SK-N-SH (cell line): ENCODE measurements around the gene USP32.

Experiments
- CHD2 ChIP-seq: fragments of 150-350 bp; IDR thresholded peaks from 2 replicates; pipeline ENCODE4 v1.6.1; 2018; ENCODE audit warnings: low read length; ENCODE audit not compliant: partially characterized antibody
- EP300 ChIP-seq, 2 experiments: IDR thresholded peaks; 2 replicates each; pipeline versions ENCODE4 v1.4.0 to v1.6.1; 2012; ENCODE audit warnings: borderline replicate concordance in 1 of 2, low read depth in 1 of 2, low read length in 1 of 2
- FOXM1 ChIP-seq: IDR thresholded peaks from 2 replicates; pipeline ENCODE4 v1.4.0; 2012; ENCODE audit warnings: low read depth, mild to moderate bottlenecking
- MEF2A ChIP-seq: IDR thresholded peaks from 2 replicates; pipeline ENCODE4 v1.4.0; 2012; ENCODE audit warnings: low read depth, borderline replicate concordance
- NRF1 ChIP-seq: IDR thresholded peaks from 2 replicates; pipeline ENCODE4 v1.6.1; 2012; ENCODE audit warnings: low read depth, mild to moderate bottlenecking, low read length
- POLR2AphosphoS5 ChIP-seq: IDR thresholded peaks from 2 replicates; pipeline ENCODE4 v1.6.1; 2012; ENCODE audit warnings: low read depth, low read length
- RAD21 ChIP-seq: IDR thresholded peaks from 2 replicates; pipeline ENCODE4 v1.6.1; 2012; ENCODE audit warnings: mild to moderate bottlenecking, low read length
- RCOR1 ChIP-seq: fragments of 150-350 bp; IDR thresholded peaks from 2 replicates; pipeline ENCODE4 v1.6.1; 2017; ENCODE audit warnings: antibody characterized with exemption, low read length
- RFX5 ChIP-seq: IDR thresholded peaks from 2 replicates; pipeline ENCODE4 v1.6.1; 2012; ENCODE audit warnings: mild to moderate bottlenecking, improper control_type of control experiment, low read length
- SMC3 ChIP-seq: IDR thresholded peaks from 2 replicates; pipeline ENCODE4 v1.6.1; 2012; ENCODE audit warnings: low read depth, low read length, improper control_type of control experiment
- TAF1 ChIP-seq: IDR thresholded peaks from 2 replicates; pipeline ENCODE4 v1.6.1; 2012; ENCODE audit warnings: low read depth, mild to moderate bottlenecking, low read length, moderate library complexity, borderline replicate concordance
- TF ChIP-seq, protein P1 (sequence below): fragments of 200-600 bp; sonication (generic); IDR thresholded peaks from 2 replicates; pipeline ENCODE4 v1.6.1; 2017; ENCODE audit warnings: antibody characterized with exemption, mild to moderate bottlenecking, moderate library complexity
- TF ChIP-seq, protein P2 (sequence below): IDR thresholded peaks from 2 replicates; pipeline ENCODE4 v1.4.0; 2012; ENCODE audit warnings: low read depth, borderline replicate concordance
- TF ChIP-seq, protein P3 (sequence below): IDR thresholded peaks from 2 replicates; pipeline ENCODE4 v1.6.1; 2012; ENCODE audit warnings: mild to moderate bottlenecking, low read depth, low read length, moderate library complexity

DNA sequence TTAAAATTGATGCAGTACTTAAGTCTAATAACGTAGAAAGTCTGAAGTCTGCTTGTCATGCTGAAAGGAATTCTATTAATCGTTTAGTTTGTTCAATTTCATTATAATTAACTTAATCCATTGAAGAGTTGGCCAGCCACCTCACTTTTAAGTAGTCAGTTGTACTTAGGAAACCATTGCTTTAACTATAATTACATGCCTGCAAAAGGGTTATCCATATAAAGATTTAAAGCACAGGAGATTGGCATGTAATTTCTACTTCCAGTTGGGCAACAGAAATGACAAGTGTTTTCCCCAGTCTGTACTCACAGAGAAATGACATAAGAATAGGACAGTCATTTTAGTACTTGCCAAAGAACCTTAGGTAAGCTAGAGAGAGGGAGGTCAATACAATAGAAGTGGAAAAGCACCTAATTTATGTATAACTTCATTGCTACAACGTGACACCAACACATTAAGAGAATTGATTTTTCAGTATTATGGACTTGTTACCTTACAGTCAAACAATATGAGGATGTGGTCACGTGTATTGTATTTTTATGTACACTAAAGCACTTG is 3.7 kb upstream of the USP32 start:
- TF ChIP-seq, protein P1, sequence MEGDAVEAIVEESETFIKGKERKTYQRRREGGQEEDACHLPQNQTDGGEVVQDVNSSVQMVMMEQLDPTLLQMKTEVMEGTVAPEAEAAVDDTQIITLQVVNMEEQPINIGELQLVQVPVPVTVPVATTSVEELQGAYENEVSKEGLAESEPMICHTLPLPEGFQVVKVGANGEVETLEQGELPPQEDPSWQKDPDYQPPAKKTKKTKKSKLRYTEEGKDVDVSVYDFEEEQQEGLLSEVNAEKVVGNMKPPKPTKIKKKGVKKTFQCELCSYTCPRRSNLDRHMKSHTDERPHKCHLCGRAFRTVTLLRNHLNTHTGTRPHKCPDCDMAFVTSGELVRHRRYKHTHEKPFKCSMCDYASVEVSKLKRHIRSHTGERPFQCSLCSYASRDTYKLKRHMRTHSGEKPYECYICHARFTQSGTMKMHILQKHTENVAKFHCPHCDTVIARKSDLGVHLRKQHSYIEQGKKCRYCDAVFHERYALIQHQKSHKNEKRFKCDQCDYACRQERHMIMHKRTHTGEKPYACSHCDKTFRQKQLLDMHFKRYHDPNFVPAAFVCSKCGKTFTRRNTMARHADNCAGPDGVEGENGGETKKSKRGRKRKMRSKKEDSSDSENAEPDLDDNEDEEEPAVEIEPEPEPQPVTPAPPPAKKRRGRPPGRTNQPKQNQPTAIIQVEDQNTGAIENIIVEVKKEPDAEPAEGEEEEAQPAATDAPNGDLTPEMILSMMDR: no peak
- TF ChIP-seq POLR2AphosphoS5 (no peak), RCOR1 (no peak), EP300 (IDR thresholded peaks at IDR 0.05; ENCODE audit: borderline replicate concordance in 1 of 2, low read depth in 1 of 2, low read length in 1 of 2) (no peak), SMC3 (no peak), TAF1 (no peak), MEF2A (no peak), NRF1 (no peak), RAD21 (no peak), FOXM1 (no peak), CHD2 (no peak), RFX5 (no peak)
- TF ChIP-seq, protein P2, sequence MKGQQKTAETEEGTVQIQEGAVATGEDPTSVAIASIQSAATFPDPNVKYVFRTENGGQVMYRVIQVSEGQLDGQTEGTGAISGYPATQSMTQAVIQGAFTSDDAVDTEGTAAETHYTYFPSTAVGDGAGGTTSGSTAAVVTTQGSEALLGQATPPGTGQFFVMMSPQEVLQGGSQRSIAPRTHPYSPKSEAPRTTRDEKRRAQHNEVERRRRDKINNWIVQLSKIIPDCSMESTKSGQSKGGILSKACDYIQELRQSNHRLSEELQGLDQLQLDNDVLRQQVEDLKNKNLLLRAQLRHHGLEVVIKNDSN: no peak
- TF ChIP-seq, protein P3, sequence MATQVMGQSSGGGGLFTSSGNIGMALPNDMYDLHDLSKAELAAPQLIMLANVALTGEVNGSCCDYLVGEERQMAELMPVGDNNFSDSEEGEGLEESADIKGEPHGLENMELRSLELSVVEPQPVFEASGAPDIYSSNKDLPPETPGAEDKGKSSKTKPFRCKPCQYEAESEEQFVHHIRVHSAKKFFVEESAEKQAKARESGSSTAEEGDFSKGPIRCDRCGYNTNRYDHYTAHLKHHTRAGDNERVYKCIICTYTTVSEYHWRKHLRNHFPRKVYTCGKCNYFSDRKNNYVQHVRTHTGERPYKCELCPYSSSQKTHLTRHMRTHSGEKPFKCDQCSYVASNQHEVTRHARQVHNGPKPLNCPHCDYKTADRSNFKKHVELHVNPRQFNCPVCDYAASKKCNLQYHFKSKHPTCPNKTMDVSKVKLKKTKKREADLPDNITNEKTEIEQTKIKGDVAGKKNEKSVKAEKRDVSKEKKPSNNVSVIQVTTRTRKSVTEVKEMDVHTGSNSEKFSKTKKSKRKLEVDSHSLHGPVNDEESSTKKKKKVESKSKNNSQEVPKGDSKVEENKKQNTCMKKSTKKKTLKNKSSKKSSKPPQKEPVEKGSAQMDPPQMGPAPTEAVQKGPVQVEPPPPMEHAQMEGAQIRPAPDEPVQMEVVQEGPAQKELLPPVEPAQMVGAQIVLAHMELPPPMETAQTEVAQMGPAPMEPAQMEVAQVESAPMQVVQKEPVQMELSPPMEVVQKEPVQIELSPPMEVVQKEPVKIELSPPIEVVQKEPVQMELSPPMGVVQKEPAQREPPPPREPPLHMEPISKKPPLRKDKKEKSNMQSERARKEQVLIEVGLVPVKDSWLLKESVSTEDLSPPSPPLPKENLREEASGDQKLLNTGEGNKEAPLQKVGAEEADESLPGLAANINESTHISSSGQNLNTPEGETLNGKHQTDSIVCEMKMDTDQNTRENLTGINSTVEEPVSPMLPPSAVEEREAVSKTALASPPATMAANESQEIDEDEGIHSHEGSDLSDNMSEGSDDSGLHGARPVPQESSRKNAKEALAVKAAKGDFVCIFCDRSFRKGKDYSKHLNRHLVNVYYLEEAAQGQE: no peak
